A549 (cell line): Measurements from ENCODE around the gene APC.

Experiments
- CTCF ChIP-seq: fragments of >200 bp; sonication (Bioruptor Twin); formaldehyde crosslinking; IDR thresholded peaks from 3 replicates; pipeline ENCODE4 v1.5.1; 2016
- E2F6 ChIP-seq: IDR thresholded peaks from 2 replicates; pipeline ENCODE4 v1.6.1; 2012; ENCODE audit warnings: low read depth, borderline replicate concordance
- EP300 ChIP-seq, 2 experiments: fragments of >200 bp; sonication (Bioruptor Twin); formaldehyde crosslinking; IDR thresholded peaks; 2 replicates in 1 of 2; 3 replicates in 1 of 2; pipeline ENCODE4 v1.6.1; 2016 to 2017
- JUN ChIP-seq, 2 experiments: fragments of >200 bp; sonication (Bioruptor Twin); formaldehyde crosslinking; IDR thresholded peaks; 2 replicates in 1 of 2; 3 replicates in 1 of 2; pipeline ENCODE4 v1.6.1; 2016 to 2017
- POLR2A ChIP-seq: IDR thresholded peaks from 2 replicates; pipeline ENCODE4 v1.6.1; 2012; ENCODE audit warnings: mild to moderate bottlenecking, low read length
- RNF2 ChIP-seq: fragments of 200-600 bp; sonication (generic); IDR thresholded peaks from 2 replicates; pipeline ENCODE4 v1.6.1; 2016; ENCODE audit warnings: low read depth, mild to moderate bottlenecking, antibody characterized with exemption, moderate library complexity, borderline replicate concordance

GRCh38 chr5:112733586-112733985 lies 4.1 kb upstream of the APC start:
- TF ChIP-seq POLR2A (no peak), JUN (IDR thresholded peaks at IDR 0.05) (no peak), EP300 (IDR thresholded peaks at IDR 0.05) (no peak), E2F6 (no peak), RNF2 (no peak), CTCF (no peak)
